ENCODE measurements around the gene PRDM16.

Gene PRDM16

GRCh38 chr1:3068564-3069431, at the start of gene PRDM16:
Gene PRDM16 (plus strand): TSS chr1:3069203. CDS start chr1:3069260, 57 bp downstream.
- peak in 1 of 2 donors; percentile 4 for DNase-seq

- DNase-seq = no peak
Measured at GRCh38 chr1:3019516-3020051, 49.4 kb upstream of the PRDM16 start.

- no peak for DNase-seq
Measured at GRCh38 chr1:3020263-3020909, 48.6 kb upstream of the PRDM16 start.

GRCh38 chr1:3021233-3021671, 47.8 kb upstream of the PRDM16 start, which contains the start of gene ACTRT2:
Gene ACTRT2 (plus strand): TSS chr1:3021467. CDS start chr1:3021687, 220 bp downstream.
- no peak for DNase-seq

- DNase-seq = no peak
Measured at GRCh38 chr1:3021801-3022401, 47.1 kb upstream of the PRDM16 start.

DNA sequence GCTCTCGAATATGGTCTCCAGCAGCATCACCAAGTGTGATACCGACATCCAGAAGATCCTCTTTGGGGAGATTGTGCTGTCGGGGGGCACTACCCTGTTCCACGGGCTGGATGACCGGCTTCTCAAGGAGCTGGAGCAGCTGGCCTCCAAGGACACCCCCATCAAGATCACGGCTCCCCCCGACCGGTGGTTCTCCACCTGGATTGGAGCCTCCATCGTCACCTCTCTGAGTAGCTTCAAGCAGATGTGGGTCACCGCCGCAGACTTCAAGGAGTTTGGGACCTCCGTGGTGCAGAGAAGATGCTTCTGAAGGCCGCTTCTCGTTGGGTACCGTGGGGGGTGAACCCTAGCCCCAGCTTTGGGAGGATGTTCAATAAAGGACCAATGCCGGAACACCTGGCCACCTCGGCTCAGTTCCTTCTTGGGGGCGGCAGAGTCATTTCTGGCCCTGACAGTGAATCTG, 46.5 kb upstream of the PRDM16 start:
- DNase-seq = no peak

- DNase-seq = no peak
Measured at GRCh38 chr1:3022976-3023375, 46.0 kb upstream of the PRDM16 start.

- no peak for DNase-seq
Measured at GRCh38 chr1:3024019-3024418, 45.0 kb upstream of the PRDM16 start.

DNA sequence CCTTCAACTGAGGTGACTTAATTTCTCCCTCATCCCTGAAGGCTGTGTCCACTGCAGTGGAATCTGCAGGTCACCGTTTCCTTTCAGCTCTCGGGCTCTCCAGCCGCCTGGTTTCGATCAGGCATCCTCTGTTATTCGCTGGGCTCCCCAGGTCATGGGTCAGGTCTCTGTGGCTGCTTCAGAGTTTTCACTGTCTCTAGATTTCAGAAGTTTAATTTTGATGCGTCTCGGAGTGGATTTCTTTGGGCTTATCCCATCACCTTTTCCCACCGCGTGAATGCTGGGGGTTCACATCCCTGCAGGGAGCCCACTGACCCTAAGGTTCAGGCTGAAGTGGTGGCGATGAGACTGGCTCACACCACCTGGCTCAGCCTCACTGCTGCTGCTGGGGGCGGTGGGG, 44.4 kb upstream of the PRDM16 start:
- no peak for DNase-seq

DNA sequence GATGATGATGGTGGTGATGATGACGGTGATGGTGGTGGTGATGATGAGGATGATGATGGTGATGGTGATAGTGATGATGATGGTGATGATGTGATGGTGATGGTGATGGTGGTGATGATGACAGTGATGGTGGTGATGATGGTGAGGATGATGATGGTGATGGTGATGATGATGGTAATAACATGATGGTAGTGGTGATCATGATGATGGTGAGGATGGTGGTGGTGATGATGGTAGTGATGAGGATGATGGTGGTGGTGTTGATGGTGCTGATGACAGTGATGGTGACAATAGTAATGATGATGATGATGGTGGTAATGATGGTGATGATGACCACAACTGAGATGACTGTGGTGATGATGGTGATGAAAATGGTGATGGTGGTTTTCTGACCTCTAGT, 42.9 kb upstream of the PRDM16 start:
- DNase-seq = no peak

GRCh38 chr1:3026581-3027391, 42.2 kb upstream of the PRDM16 start:
- DNase-seq = peak in 1 of 2 donors; percentile 7

DNA sequence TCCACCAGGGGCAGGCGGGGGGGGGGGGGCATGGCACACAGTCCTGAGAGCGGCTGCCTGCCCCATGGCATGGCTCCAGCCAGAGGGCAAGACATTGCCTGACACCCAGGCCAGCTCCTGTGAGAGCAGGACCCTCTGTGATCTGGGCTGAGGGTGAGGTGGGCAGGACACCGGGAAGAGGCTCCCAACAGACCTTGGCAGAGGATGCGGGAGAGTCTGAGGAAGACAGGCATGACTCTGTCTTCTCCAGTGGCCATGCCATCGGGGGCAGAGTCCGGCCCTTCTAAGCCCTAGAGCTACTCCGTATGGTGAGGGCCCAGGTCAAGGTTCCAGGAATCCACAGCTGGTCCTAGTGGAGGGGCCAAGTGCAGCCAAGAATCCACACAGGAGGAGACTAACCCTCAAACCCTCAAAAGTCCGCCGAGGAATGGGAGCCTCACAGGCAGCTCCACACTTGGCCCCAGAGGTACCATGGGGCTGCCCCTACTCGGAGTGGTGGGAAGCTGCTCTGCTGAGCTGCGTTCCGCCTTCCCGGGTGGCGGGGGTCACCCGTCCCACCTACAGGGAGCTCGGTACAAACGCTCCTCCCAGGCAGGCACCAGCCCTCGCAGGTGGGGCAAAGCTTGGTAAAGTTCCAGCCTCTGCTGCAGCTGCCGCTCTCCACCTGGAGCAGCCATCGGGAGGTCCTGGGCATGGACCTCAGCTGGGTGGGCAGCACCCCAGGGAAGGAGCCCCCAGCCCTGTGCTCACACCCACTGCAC, 41.2 kb upstream of the PRDM16 start:
- no peak for DNase-seq

DNA sequence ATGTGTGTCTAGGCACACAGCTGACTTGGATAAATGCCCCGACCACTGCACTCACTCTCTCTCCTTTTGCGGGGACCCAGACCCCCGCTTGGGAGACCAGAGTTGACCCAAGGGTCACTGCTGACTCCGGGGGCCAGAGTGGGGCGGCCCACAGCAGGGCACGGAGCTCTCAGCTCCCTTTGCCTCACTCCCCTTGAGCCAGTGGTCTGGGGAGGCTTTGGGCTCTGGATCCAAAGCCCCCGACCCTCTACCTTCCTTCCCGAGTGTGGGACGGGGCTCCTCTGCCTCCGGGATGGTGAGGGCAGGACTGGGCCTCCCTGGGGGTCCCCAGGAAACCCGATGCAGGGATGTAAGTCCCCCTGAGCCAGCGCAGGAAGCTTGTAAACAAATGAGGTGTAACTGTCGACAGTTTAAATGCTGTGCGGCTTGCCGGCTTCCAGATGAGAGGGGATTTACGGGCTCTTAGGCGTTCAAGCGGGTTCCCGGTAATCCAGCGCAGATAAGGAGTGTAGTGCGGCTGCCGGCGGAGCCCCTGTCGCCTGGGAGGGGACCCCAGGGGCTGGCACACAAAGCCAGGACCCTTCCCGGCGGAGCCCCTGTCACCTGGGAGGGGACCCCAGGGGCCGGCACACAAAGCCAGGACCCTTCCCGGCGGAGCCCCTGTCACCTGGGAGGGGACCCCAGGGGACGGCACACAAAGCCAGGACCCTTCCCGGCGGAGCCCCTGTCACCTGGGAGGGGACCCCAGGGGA, 40.3 kb upstream of the PRDM16 start:
- peak in 1 of 2 donors; percentile 2 for DNase-seq

- peak in 1 of 2 donors; percentile 4 for DNase-seq
Measured at GRCh38 chr1:3029481-3029961, 39.5 kb upstream of the PRDM16 start.

DNA sequence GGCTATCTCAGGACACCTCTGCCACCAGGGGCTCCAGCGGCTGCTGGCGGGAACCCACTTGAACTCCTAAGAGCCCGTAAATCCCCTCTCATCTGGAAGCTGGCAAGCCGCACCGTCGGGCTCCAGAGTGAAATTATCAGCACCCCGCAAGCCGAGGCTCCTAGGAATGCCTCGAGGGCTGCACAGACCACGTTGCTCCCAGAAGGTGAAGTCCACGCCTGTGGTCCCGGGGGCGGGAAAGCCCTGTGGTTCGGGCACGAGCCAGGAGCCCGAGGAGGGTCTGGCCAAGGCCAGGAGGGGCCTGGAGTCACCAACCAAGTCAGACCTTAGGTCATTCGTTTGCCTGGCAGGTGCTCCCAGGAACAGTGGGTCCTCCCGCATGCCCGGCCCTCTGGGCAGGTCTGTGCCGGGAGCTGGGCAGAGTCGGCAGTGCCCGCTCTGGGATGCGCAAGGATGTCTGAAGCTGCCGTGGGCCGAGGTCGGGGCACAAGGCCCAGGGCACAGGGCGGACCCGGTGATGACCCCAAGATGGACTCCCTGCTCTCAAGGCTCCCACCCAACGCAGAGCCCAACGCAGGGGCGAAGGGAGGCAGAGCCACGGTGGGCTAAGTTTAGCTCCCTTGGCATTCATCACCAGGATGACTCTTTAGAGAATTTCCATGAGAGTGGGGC, 38.9 kb upstream of the PRDM16 start:
- peak in 1 of 2 donors; percentile 6 for DNase-seq

GRCh38 chr1:3030663-3031381, 38.2 kb upstream of the PRDM16 start:
- DNase-seq = no peak

GRCh38 chr1:3031401-3032221, 37.4 kb upstream of the PRDM16 start:
- peak in 1 of 2 donors; percentile 7 for DNase-seq

GRCh38 chr1:3032371-3033039, 36.5 kb upstream of the PRDM16 start:
- DNase-seq = no peak

All from CD4-positive, alpha-beta T cell treated with Interleukin-4 for 1 hour (primary cell).